Ascending aorta (tissue), 2 donors: ENCODE results near the gene ZNF276. TPM values are rescaled to one million over a fixed set of nuclear protein-coding genes. Genes with fewer than 3 reads are reported as not detected.

Experiments
- DNase-seq, 2 donors: peaks; one replicate each; pipeline ENCODE4 v3.0.0-alpha.2; 2019; ENCODE audit warnings: low spot score in 2 of 2
- H3K27ac ChIP-seq, 2 donors: fragments of 200-600 bp; sonication (generic); one replicate each; pipeline ENCODE4 v1.5.1; 2016 to 2017; ENCODE audit warnings: mild to moderate bottlenecking in 1 of 2
- H3K27me3 ChIP-seq: fragments of 200-600 bp; sonication (generic); one replicate; pipeline ENCODE4 v1.5.1; 2017
- H3K36me3 ChIP-seq, 2 donors: fragments of 200-600 bp; sonication (generic); one replicate each; pipeline ENCODE4 v1.5.1; 2016
- H3K4me1 ChIP-seq, 2 donors: fragments of 200-600 bp; sonication (generic); one replicate each; pipeline ENCODE4 v1.5.1; 2016 to 2017; ENCODE audit warnings: mild to moderate bottlenecking in 1 of 2
- H3K4me3 ChIP-seq, 2 donors: fragments of 200-600 bp; sonication (generic); one replicate each; pipeline ENCODE4 v1.5.1; 2016 to 2017; ENCODE audit warnings: mild to moderate bottlenecking in 1 of 2
- H3K9me3 ChIP-seq, 2 donors: fragments of 200-600 bp; sonication (generic); one replicate each; pipeline ENCODE4 v1.5.1; 2016
- intact Hi-C: fragments of 100-400 bp; cut with DNase I; formaldehyde crosslinking; loops from one replicate; pipeline ENCODE4 v1.15.1; 2023
- total RNA-seq: library from RNA; depleted of rRNA; stranded (reverse); fragments of >200 nt; gene quantifications from one replicate; pipeline ENCODE4 v1.1.0, GENCODE V29; 2016
- TF ChIP-seq, protein P1 (sequence below), 3 experiments: fragments of 200-600 bp in 2 of 3; fragments of 450-650 bp in 1 of 3; sonication (generic) in 2 of 3; IDR thresholded peaks; one replicate each; pipeline ENCODE4 v1.5.1; 2016 to 2019; ENCODE audit warnings: antibody characterized with exemption in 3 of 3, mild to moderate bottlenecking in 1 of 3, moderate library complexity in 1 of 3

Gene ZNF276
- total RNA-seq, 1 donor from 2014 or later = 30.7 TPM

DNA sequence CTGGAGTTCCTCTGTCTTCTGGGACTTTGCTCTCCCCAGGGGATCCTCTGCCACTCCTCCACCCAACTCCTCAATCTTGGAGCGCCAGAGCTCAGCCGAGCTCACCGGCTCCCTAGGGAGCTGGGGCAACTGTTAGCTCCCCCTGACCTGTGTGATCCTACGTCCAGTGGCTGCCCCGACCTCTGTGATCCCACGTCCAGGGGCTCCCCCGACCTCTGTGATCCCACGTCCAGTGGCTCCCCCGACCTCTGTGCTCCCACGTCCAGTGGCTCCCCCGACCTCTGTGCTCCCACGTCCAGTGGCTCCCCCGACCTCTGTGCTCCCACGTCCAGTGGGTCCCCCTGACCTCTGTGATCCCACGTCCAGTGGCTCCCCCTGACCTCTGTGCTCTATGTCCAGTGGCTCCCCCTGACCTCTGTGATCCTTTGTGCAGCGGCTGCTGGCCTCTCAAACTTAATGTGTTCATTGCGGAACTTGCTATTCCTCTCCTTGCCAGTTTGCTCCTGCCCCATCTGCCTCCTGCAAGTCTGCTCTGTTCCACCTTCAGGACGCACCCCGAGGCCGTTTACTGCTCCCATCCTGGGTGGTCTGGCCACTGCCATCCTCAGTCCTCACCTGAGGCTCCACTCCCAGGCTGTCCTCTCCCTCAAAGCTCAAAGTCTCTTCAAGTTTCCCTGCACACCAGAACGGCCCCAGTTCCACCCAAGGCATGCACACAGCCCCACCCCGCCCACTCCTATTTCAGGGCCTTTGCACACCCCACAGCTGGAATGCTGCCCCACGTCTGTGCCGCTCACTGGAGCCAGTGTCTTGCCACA lies 3.4 kb upstream of the ZNF276 start:
- no peak for DNase-seq
- H3K27me3 ChIP-seq = no peaks in the 10 kb centered on the region
- H3K27ac ChIP-seq = no peak overlapping the region
- intact Hi-C loops = no loop called here
- peaks cover 8 to 14% of the 10 kb centered on the region in 2 donors for H3K4me1 ChIP-seq
- no peak overlapping the region for H3K4me3 ChIP-seq
- H3K9me3 ChIP-seq = no peaks in the 10 kb centered on the region
- TF ChIP-seq, protein P1, sequence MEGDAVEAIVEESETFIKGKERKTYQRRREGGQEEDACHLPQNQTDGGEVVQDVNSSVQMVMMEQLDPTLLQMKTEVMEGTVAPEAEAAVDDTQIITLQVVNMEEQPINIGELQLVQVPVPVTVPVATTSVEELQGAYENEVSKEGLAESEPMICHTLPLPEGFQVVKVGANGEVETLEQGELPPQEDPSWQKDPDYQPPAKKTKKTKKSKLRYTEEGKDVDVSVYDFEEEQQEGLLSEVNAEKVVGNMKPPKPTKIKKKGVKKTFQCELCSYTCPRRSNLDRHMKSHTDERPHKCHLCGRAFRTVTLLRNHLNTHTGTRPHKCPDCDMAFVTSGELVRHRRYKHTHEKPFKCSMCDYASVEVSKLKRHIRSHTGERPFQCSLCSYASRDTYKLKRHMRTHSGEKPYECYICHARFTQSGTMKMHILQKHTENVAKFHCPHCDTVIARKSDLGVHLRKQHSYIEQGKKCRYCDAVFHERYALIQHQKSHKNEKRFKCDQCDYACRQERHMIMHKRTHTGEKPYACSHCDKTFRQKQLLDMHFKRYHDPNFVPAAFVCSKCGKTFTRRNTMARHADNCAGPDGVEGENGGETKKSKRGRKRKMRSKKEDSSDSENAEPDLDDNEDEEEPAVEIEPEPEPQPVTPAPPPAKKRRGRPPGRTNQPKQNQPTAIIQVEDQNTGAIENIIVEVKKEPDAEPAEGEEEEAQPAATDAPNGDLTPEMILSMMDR (IDR thresholded peaks at IDR 0.05) = no peak
- H3K36me3 ChIP-seq = peaks cover 3% of the 10 kb centered on the region in 2 donors

DNA sequence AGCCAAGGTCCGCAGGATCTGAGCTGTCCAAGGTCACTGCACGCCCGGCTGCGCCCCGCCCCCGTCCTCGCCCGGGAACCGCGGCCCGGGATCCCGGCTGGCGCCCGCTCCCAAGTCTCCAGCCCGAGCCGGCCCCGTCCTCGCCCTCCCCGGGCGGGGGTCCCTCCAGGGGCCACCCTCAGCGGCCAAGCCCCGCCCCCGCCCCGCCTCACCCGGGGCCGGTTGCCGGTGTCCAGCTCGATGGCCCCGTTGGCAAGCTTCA lies 855 bp upstream of the ZNF276 start:
- H3K27me3 ChIP-seq = no peaks in the 10 kb centered on the region
- peaks cover 11 to 19% of the 10 kb centered on the region in 2 donors for H3K4me1 ChIP-seq
- H3K27ac ChIP-seq = peak overlapping the region; percentile 95 to 97
- DNase-seq = no peak
- H3K9me3 ChIP-seq = no peaks in the 10 kb centered on the region
- peak overlapping the region; percentile 90 to 91 for H3K4me3 ChIP-seq
- intact Hi-C loops = loop anchor here (2.0 kb wide), 1 partner anchor 152 kb away; the partner anchor contains the start of gene TCF25
- peaks cover 26% of the 10 kb centered on the region in 2 donors for H3K36me3 ChIP-seq
- TF ChIP-seq, protein P1 (IDR thresholded peaks at IDR 0.05) = no peak

DNA sequence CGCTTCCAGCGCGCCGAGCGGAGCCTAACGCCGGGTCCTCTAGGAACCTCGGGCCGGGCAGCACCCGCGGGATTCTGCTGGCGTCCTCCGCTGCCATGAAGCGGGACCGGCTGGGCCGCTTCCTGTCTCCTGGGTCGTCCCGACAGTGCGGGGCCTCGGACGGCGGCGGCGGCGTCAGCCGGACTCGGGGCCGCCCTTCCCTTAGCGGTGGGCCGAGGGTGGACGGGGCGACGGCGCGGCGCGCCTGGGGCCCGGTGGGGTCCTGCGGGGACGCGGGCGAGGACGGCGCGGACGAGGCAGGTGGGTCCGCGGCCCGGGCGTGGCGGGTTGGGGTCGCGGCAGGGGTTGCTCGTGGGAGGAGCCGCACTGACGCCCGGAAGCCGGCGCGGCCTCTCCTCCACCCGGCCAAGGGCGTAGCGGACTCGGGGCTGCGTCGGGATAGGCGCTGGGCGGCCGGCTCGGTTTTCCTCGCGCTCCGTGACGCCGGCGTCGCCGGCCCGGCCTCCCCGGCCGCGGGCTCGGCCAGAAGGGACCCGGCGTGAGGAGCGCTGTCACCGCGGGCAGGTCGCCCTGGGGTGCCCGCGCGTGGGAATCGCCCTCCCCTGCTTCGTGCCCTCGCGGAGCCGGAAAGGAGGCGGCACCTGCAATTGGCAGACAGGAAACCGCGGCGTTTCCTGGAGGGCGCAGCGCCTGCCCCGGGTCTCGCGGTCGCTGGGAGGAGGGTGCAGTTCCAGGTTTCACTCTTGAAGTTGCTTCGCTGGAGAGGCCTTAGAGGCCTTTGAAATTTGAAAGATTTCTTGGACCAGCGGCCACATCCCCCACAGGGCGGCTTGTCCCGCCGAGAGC lies 432 bp downstream of the ZNF276 start:
- Histone ChIP-seq H3K4me1 (peaks cover 11 to 19% of the 10 kb centered on the region in 2 donors), H3K27me3 (no peaks in the 10 kb centered on the region), H3K4me3 (peak overlapping the region; percentile 90 to 91), H3K27ac (peak overlapping the region; percentile 95 to 97), H3K36me3 (peaks cover 31 to 36% of the 10 kb centered on the region in 2 donors), H3K9me3 (no peaks in the 10 kb centered on the region)
- DNase-seq = peak in 1 of 2 donors; percentile 84
- intact Hi-C loops = loop anchor here (1.0 to 2.0 kb wide), 4 partner anchors 21 to 151 kb away; partner anchors contain the start of genes CDK10, CHMP1A, SPATA33 and TCF25
- TF ChIP-seq, protein P1 (IDR thresholded peaks at IDR 0.05) = no peak

DNA sequence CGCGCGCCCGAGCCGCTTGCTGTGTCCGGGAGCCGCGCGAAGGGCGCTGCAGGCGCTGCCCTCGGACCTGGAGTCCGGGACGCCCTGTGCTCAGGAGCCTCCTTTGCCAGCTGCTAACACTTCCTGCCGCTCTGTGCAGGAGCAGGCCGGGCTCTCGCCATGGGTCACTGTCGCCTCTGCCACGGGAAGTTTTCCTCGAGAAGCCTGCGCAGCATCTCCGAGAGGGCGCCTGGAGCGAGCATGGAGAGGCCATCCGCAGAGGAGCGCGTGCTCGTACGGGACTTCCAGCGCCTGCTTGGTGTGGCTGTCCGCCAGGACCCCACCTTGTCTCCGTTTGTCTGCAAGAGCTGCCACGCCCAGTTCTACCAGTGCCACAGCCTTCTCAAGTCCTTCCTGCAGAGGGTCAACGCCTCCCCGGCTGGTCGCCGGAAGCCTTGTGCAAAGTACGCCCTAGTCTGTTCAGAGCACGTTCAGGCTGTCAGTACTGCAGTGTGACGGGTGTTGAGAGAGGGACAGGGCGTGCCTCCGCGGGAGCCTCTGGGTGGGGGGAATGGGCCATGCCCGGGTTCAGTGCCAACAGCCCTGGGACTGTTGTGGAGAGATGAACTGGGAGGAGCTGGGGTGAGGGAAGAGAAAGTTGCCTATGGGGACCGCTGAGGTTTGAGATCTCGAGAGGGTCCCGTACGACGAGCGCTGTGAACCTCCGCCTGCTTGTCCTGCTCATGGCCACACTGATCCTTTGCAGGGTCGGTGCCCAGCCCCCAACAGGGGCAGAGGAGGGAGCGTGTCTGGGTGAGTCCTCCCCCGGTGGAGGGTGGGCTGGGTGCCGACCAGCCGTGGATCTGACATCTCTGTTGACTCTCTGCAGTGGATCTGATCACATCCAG lies 1.3 kb downstream of the ZNF276 start:
- peak overlapping the region; percentile 90 to 91 for H3K4me3 ChIP-seq
- peak overlapping the region; percentile 95 to 97 for H3K27ac ChIP-seq
- H3K27me3 ChIP-seq = no peaks in the 10 kb centered on the region
- peak; percentile 43 to 78 for DNase-seq
- intact Hi-C loops = no loop called here
- peaks cover 11 to 19% of the 10 kb centered on the region in 2 donors for H3K4me1 ChIP-seq
- peaks cover 35 to 45% of the 10 kb centered on the region in 2 donors for H3K36me3 ChIP-seq
- TF ChIP-seq, protein P1 (IDR thresholded peaks at IDR 0.05) = no peak
- no peaks in the 10 kb centered on the region for H3K9me3 ChIP-seq
